ENCODE data around the gene JADE1. TPM values are rescaled to one million over a fixed set of nuclear protein-coding genes. Genes with fewer than 3 reads are reported as not detected.

Gene JADE1
- total and polyA plus RNA-seq, 2 of the 4 experiments (the other 2 are of a cell fraction): 13.8 to 32.6 TPM

DNA sequence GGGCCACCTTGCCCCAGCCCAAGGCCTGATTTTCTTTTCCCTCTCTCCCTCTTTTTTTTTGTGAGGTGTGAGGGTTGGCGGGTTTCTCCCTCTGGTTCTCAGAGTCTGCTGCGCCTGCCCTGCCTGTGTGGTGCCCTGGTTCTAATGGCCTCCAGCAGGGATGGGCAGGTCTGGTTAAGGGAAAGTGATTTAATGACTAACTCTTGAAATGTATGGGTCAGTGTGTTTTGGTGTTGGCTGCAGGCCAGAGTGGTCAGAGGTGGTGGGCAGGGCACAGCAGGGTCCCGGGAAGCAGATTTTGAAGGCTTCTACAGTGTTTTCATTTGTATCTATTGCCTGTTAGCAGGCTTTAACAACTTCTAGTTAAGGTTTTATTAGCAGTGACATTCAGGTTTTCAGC is 39.0 kb downstream of the JADE1 start:
- Histone ChIP-seq H2BK120ac (ENCODE audit: low read depth, low read length) (no peak overlapping the region), H2AK5ac (ENCODE audit: low read depth, low read length) (no peak overlapping the region), H4K91ac (ENCODE audit: insufficient read depth, low read depth, low read length) (no peak overlapping the region), H2BK15ac (ENCODE audit: low read depth, low read length) (no peak overlapping the region), H2AK9ac (replicated peaks; ENCODE audit: low read depth, low read length, poor library complexity) (no peak overlapping the region), H3K23ac (ENCODE audit: low read depth, low read length) (no peak overlapping the region), H2BK20ac (ENCODE audit: low read depth, low read length) (no peak overlapping the region), H3K9me1 (ENCODE audit: insufficient read depth, low read length) (peaks cover 18% of the 10 kb centered on the region), H3K4me3 (ENCODE audit: insufficient read depth, low read depth, low read length) (no peak overlapping the region), H4K20me1 (ENCODE audit: insufficient read depth, low read length) (0 out of 2 replicates have a peak, but pooled peaks cover 3% of the 10 kb centered on the region), H4K5ac (ENCODE audit: low read depth, low read length) (no peak overlapping the region), H3K9ac (ENCODE audit: low read depth, low read length) (no peak overlapping the region), H3K4ac (ENCODE audit: low read depth, low read length) (no peak overlapping the region), H3K36me3 (ENCODE audit: control insufficient read depth, insufficient read depth, low read length) (peaks cover 70% of the 10 kb centered on the region), H2BK5ac (ENCODE audit: low read depth, low read length, poor library complexity, severe bottlenecking) (no peak overlapping the region), H3K56ac (ENCODE audit: extremely low read depth, insufficient read depth, low read length) (no peak overlapping the region), H3K4me1 (ENCODE audit: control insufficient read depth, insufficient read depth, low read length) (peaks cover 5% of the 10 kb centered on the region), H3K79me1 (ENCODE audit: low read depth in 1 of 2, low read length in 2 of 2) (peaks cover 50 to 77% of the 10 kb centered on the region in 2 experiments), H3K4me2 (ENCODE audit: low read depth, low read length) (no peak overlapping the region), H3K18ac (ENCODE audit: low read depth, low read length) (no peak overlapping the region), H2AFZ (replicated peaks; ENCODE audit: low read length, poor library complexity) (no peak overlapping the region), H3K14ac (replicated peaks; ENCODE audit: low read depth, low read length) (no peak overlapping the region), H3K9me3 (ENCODE audit: control insufficient read depth, insufficient read depth, low read length) (no peaks in the 10 kb centered on the region), H4K8ac (ENCODE audit: low read depth in 2 of 2, low read length in 2 of 2) (no peak overlapping the region), H3K27me3 (ENCODE audit: control insufficient read depth, insufficient read depth, low read length) (no peaks in the 10 kb centered on the region), H3K27ac (ENCODE audit: insufficient read depth, low read length) (no peak overlapping the region)
- intact Hi-C loops (cut with micrococcal nuclease) (no loop called here), dilution Hi-C loops (cut with HindIII; ENCODE audit: low sequenced_read_pairs, unreplicated experiment) (no loop called here), in situ Hi-C loops (cut with MboI; ENCODE audit: low sequenced_read_pairs) (no loop called here)
- 67% methylated on average over 1 of the region's 3 CpGs; no CpG with 5 or more reads in 1 of the 2 experiments for WGBS, 2 experiments (ENCODE audit: extremely low coverage in 2 of 2, insufficient read length in 1 of 2)
- DNase-seq (no peak), ATAC-seq (ENCODE audit: low read depth) (no peak)
- POLR2A ChIA-PET (ENCODE audit: unreplicated experiment): no interaction called here
- TF ChIP-seq POLR2A (IDR thresholded peaks at IDR 0.05; ENCODE audit: low read depth, low read length): no peak
- no peak for TF ChIP-seq NFE2L2 (IDR thresholded peaks at IDR 0.05; ENCODE audit: low read depth, low read length)
- TF ChIP-seq CHD1 (IDR thresholded peaks at IDR 0.05; ENCODE audit: low read depth, low read length): no peak
- TF ChIP-seq CEBPB (IDR thresholded peaks at IDR 0.05; ENCODE audit: low read depth, low read length): no peak
- no peak for TF ChIP-seq FOS (IDR thresholded peaks at IDR 0.05; ENCODE audit: low read depth, low read length)
- no peak for TF ChIP-seq RFX5 (IDR thresholded peaks at IDR 0.05; ENCODE audit: low read depth, low read length)
- no peak for TF ChIP-seq BHLHE40 (IDR thresholded peaks at IDR 0.05; ENCODE audit: low read depth, low read length)
- no peak for TF ChIP-seq RCOR1 (IDR thresholded peaks at IDR 0.05; ENCODE audit: insufficient replicate concordance, low read length)
- no peak for TF ChIP-seq CTCF (conservative IDR thresholded peaks at IDR 0.05; ENCODE audit: low read depth, low read length)
- no peak for TF ChIP-seq ELK1 (IDR thresholded peaks at IDR 0.05; ENCODE audit: borderline replicate concordance, low read depth, low read length)
- no peak for TF ChIP-seq USF2 (IDR thresholded peaks at IDR 0.05; ENCODE audit: low read depth, low read length)
- TF ChIP-seq MAFK (IDR thresholded peaks at IDR 0.05; ENCODE audit: low read depth, low read length): no peak
- TF ChIP-seq SMC3 (IDR thresholded peaks at IDR 0.05; ENCODE audit: low read depth, low read length): no peak
- no peak for TF ChIP-seq MXI1 (IDR thresholded peaks at IDR 0.05; ENCODE audit: borderline replicate concordance, low read depth, low read length)
- TF ChIP-seq RAD21 (IDR thresholded peaks at IDR 0.05; ENCODE audit: low read length): no peak
- CTCF ChIA-PET: no interaction called here
- BruUV-seq (replicated peaks): no TSS peak
